Suprapubic skin (tissue), 4 donors: ENCODE data around the gene SPATS2L. TPM values are rescaled to one million over a fixed set of nuclear protein-coding genes. Genes with fewer than 3 reads are reported as not detected.

ENCODE experiments used
- DNase-seq, 2 donors: peaks; one replicate each; pipeline ENCODE4 v3.0.0-alpha.2; 2019; ENCODE audit warnings: low spot score in 2 of 2
- H3K27ac ChIP-seq: fragments of 200-600 bp; sonication (generic); one replicate; pipeline ENCODE4 v1.5.1; 2019
- H3K27me3 ChIP-seq: fragments of 200-600 bp; sonication (generic); one replicate; pipeline ENCODE4 v1.5.1; 2019
- H3K36me3 ChIP-seq: fragments of 200-600 bp; sonication (generic); one replicate; pipeline ENCODE4 v1.5.1; 2019
- H3K4me1 ChIP-seq: fragments of 200-600 bp; sonication (generic); one replicate; pipeline ENCODE4 v1.5.1; 2019
- H3K4me3 ChIP-seq: fragments of 200-600 bp; sonication (generic); one replicate; pipeline ENCODE4 v1.5.1; 2019; ENCODE audit warnings: mild to moderate bottlenecking
- H3K9me3 ChIP-seq: fragments of 200-600 bp; sonication (generic); one replicate; pipeline ENCODE4 v1.5.1; 2019
- CTCF ChIP-seq, 2 donors: fragments of 200-600 bp in 1 of 2; fragments of 450-650 bp in 1 of 2; sonication (generic) in 1 of 2; IDR thresholded peaks; one replicate each; pipeline ENCODE4 v1.5.1; 2016 to 2019; ENCODE audit warnings: antibody characterized with exemption in 2 of 2, mild to moderate bottlenecking in 1 of 2, moderate library complexity in 1 of 2
- EP300 ChIP-seq: sonication (generic); formaldehyde crosslinking; IDR thresholded peaks from one replicate; pipeline ENCODE4 v1.6.1; 2017; ENCODE audit warnings: antibody characterized with exemption
- POLR2A ChIP-seq, 2 donors: fragments of 450-650 bp; IDR thresholded peaks; one replicate each; pipeline ENCODE4 v1.6.1; 2017; ENCODE audit warnings: antibody characterized with exemption in 2 of 2, mild to moderate bottlenecking in 2 of 2, moderate library complexity in 2 of 2
- POLR2AphosphoS5 ChIP-seq, 3 donors: sonication (generic); formaldehyde crosslinking; IDR thresholded peaks; one replicate each; pipeline ENCODE4 v1.6.1; 2017; ENCODE audit warnings: antibody characterized with exemption in 3 of 3
- WGBS: methylation state at CpG from one replicate; pipeline ENCODE4 v1.1.5; 2018; 5-methylcytosine and 5-hydroxymethylcytosine counted together
- total RNA-seq, 4 donors: library from RNA; depleted of rRNA; stranded (reverse); fragments of >200 nt; gene quantifications; one replicate each; pipeline ENCODE4 v1.1.0, GENCODE V29; 2016

SPATS2L gene
- total RNA-seq, 4 donors from 2014 or later, result 39.9 to 104 (median 57.7) TPM

- no peak overlapping the region for H3K4me3 ChIP-seq
- peaks cover 65% of the 10 kb centered on the region for H3K4me1 ChIP-seq
- no peak for TF ChIP-seq POLR2A (IDR thresholded peaks at IDR 0.05)
- TF ChIP-seq CTCF (IDR thresholded peaks at IDR 0.05), result no peak
- TF ChIP-seq EP300, result no peak
- no peak for TF ChIP-seq POLR2AphosphoS5 (IDR thresholded peaks at IDR 0.05)
- H3K36me3 ChIP-seq, result no peaks in the 10 kb centered on the region
- H3K27ac ChIP-seq, result no peak overlapping the region
- WGBS, result 58% methylated on average over 9 of the region's 9 CpGs
- no peak for DNase-seq
- H3K9me3 ChIP-seq, result no peaks in the 10 kb centered on the region
- H3K27me3 ChIP-seq, result no peaks in the 10 kb centered on the region
Observed at GRCh38 chr2:200380091-200380561, 73.6 kb downstream of the SPATS2L start.

GRCh38 chr2:200380833-200381542 is 74.5 kb downstream of the SPATS2L start:
- Histone ChIP-seq H3K4me1 (peaks cover 63% of the 10 kb centered on the region), H3K27ac (no peak overlapping the region), H3K4me3 (no peak overlapping the region), H3K9me3 (no peaks in the 10 kb centered on the region), H3K36me3 (no peaks in the 10 kb centered on the region), H3K27me3 (no peaks in the 10 kb centered on the region)
- WGBS, result 55% methylated on average over 5 of the region's 5 CpGs
- no peak for DNase-seq
- no peak for TF ChIP-seq POLR2AphosphoS5 (IDR thresholded peaks at IDR 0.05)
- no peak for TF ChIP-seq EP300
- TF ChIP-seq POLR2A (IDR thresholded peaks at IDR 0.05), result no peak
- TF ChIP-seq CTCF (IDR thresholded peaks at IDR 0.05), result no peak

- Histone ChIP-seq H3K27ac (peak overlapping the region; percentile 14), H3K36me3 (no peaks in the 10 kb centered on the region), H3K9me3 (no peaks in the 10 kb centered on the region), H3K27me3 (no peaks in the 10 kb centered on the region), H3K4me1 (peaks cover 49% of the 10 kb centered on the region), H3K4me3 (no peak overlapping the region)
- TF ChIP-seq POLR2A (IDR thresholded peaks at IDR 0.05) (no peak), CTCF (IDR thresholded peaks at IDR 0.05) (no peak), POLR2AphosphoS5 (IDR thresholded peaks at IDR 0.05) (no peak), EP300 (no peak)
- no peak for DNase-seq
- WGBS, result 89% methylated on average over 6 of the region's 6 CpGs
Observed at GRCh38 chr2:200382874-200383273, 76.4 kb downstream of the SPATS2L start.

- DNase-seq, result no peak
- Histone ChIP-seq H3K4me1 (peaks cover 42% of the 10 kb centered on the region), H3K9me3 (no peaks in the 10 kb centered on the region), H3K36me3 (no peaks in the 10 kb centered on the region), H3K27me3 (no peaks in the 10 kb centered on the region), H3K27ac (peak overlapping the region; percentile 14), H3K4me3 (peak overlapping the region; percentile 22)
- WGBS, result 31% methylated on average over 6 of the region's 6 CpGs
- TF ChIP-seq POLR2A (IDR thresholded peaks at IDR 0.05) (no peak), CTCF (IDR thresholded peaks at IDR 0.05) (no peak), EP300 (no peak), POLR2AphosphoS5 (IDR thresholded peaks at IDR 0.05) (no peak)
Observed at GRCh38 chr2:200383380-200384110, 77.1 kb downstream of the SPATS2L start.

GRCh38 chr2:200385063-200385635 is 78.7 kb downstream of the SPATS2L start:
- Histone ChIP-seq H3K9me3 (no peaks in the 10 kb centered on the region), H3K4me3 (no peak overlapping the region), H3K27ac (no peak overlapping the region), H3K27me3 (no peaks in the 10 kb centered on the region), H3K36me3 (peaks cover 9% of the 10 kb centered on the region), H3K4me1 (peaks cover 26% of the 10 kb centered on the region)
- DNase-seq, result no peak
- 94% methylated on average over 5 of the region's 5 CpGs for WGBS
- TF ChIP-seq POLR2A (IDR thresholded peaks at IDR 0.05) (no peak), EP300 (no peak), CTCF (IDR thresholded peaks at IDR 0.05) (no peak), POLR2AphosphoS5 (IDR thresholded peaks at IDR 0.05) (no peak)
